HFF-Myc (cell line): ENCODE data around the gene ALDOC.

Experiments used
- DNase-seq: peaks from one replicate; pipeline ENCODE4 v3.0.0-alpha.2; 2011; ENCODE audit warnings: low read depth; ENCODE audit errors: extremely low read depth
- H3K4me3 ChIP-seq: replicated peaks from 2 replicates; pipeline ENCODE4 v1.5.1; 2011; ENCODE audit warnings: low read depth, mild to moderate bottlenecking, control low read depth, low read length
- TF ChIP-seq, protein P1 (sequence below): IDR thresholded peaks from 2 replicates; pipeline ENCODE4 v1.5.1; 2012; ENCODE audit warnings: mild to moderate bottlenecking, low read depth, low read length, control low read depth; ENCODE audit errors: missing control alignments

Gene ALDOC

DNA sequence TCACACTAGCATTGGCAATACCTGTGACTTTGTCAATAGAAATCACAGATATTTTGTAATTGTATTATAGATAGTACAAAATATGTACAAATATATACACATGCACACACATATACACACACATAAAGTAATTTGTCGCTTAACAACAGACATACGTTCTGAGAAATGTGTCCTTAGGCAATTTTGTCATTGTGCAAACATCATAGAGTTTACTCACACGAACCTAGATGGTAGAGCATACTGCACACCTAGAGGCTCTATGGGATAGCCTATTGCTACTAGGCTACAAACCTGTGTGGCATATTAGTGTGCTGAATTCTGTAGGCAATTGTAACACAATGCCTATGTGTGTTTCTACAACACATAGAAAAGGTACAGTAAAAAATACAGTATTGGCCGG, 35.3 kb downstream of the ALDOC start:
- no peak for DNase-seq
- TF ChIP-seq, protein P1, sequence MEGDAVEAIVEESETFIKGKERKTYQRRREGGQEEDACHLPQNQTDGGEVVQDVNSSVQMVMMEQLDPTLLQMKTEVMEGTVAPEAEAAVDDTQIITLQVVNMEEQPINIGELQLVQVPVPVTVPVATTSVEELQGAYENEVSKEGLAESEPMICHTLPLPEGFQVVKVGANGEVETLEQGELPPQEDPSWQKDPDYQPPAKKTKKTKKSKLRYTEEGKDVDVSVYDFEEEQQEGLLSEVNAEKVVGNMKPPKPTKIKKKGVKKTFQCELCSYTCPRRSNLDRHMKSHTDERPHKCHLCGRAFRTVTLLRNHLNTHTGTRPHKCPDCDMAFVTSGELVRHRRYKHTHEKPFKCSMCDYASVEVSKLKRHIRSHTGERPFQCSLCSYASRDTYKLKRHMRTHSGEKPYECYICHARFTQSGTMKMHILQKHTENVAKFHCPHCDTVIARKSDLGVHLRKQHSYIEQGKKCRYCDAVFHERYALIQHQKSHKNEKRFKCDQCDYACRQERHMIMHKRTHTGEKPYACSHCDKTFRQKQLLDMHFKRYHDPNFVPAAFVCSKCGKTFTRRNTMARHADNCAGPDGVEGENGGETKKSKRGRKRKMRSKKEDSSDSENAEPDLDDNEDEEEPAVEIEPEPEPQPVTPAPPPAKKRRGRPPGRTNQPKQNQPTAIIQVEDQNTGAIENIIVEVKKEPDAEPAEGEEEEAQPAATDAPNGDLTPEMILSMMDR, result no peak
- no peak overlapping the region for H3K4me3 ChIP-seq

DNA sequence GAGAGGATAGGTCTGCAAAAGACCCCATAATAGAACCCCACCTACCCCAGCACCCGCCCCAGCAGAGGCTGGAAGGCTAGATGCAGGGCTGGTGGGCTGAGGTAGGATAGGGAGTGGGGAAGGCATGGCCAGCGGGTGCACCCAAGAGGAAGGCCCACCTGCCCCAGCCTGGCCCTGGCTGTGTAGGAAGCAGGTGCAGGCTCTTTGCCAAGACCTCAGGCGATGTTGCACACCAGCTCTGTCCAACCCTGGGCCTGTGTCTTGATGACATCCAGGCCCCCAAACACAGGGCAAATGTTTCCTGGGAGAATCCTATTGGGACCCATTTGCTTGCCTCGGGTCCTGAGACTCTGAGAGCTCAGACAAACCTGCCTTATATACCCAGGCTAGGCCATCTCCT, 36.5 kb downstream of the ALDOC start:
- no peak overlapping the region for H3K4me3 ChIP-seq
- no peak for DNase-seq
- TF ChIP-seq, protein P1, result no peak

DNA sequence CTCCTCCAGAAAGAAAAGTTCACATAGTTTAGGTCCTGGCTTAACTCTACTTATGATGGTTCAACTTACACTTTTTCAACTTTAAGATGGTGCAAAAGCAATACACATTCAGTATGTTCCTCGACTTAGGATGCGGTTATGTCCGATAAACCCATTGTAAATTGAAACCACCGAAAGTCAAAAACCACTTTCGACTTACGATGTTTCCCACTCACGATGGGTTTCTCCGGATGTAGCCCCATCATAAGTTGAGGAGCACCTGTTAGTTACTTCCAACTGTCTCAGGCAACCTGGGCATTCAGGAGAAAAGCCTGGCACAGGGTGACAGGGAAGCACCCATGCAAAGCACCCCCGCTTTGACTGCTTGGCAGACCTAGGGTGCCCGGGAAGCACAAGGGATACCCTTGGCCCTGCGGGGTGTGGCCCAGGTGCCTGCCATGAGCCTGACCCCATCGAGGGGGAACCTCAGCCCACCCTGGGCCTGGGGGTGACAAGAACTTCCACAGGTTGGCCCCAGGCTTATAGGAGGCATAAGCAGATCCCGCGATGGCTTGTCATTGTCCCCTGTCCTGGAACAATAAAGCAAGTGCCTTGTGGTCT, 38.3 kb downstream of the ALDOC start:
- TF ChIP-seq, protein P1, result no peak
- DNase-seq, result no peak
- H3K4me3 ChIP-seq, result no peak overlapping the region

DNA sequence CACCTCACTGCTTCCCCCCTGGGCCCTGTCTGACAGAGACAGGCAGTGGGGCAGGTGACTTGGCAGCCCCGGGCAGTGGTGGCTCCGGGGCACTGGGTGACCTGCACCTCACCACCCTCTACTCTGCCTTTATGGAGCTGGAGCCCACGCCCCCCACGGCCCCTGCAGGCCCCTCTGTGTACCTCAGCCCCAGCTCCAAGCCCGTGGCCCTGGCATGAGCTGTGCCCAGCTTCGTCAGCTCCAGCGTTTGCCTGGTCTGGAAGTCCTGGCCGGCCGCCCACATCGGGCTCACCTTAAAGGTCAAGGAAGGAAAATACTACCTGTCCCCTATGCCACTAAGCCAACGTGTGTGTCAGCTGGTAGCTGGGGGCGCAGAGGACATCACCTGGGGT, 39.5 kb downstream of the ALDOC start:
- no peak overlapping the region for H3K4me3 ChIP-seq
- no peak for DNase-seq
- TF ChIP-seq, protein P1, result no peak

DNA sequence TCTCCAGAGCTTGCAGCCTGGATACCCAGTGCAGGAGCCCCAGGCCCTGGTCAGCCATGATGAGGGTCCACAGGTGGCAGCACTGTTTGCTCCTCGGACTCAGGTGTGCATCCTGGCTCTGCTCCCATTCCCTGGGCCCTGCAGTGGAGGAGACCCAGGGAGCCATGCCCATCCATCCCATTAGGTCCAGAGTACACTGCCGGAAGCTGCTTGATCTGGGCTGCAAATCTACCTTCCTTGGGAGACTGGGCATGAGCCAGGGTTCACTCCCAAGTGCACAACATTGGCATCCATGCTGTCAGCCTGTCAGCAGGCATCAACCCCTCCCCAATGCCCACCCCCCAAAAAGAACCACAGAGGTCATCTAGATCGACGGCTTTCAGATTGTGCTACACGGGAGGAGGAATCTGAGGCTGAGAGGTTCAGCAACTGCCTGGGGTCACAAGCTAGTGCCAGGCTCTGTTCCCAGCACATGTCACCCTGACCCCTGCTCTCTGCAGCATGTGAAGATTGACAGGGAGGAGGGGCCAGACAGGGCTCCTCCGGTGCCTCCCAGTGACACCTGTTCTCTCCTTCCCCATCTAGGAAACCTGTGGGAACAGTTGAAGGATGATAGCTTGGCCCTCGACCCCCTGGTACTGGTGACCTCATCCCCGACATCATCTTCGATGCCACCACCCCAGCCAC, 40.0 kb downstream of the ALDOC start:
- DNase-seq, result no peak
- no peak overlapping the region for H3K4me3 ChIP-seq
- TF ChIP-seq, protein P1, result no peak

DNA sequence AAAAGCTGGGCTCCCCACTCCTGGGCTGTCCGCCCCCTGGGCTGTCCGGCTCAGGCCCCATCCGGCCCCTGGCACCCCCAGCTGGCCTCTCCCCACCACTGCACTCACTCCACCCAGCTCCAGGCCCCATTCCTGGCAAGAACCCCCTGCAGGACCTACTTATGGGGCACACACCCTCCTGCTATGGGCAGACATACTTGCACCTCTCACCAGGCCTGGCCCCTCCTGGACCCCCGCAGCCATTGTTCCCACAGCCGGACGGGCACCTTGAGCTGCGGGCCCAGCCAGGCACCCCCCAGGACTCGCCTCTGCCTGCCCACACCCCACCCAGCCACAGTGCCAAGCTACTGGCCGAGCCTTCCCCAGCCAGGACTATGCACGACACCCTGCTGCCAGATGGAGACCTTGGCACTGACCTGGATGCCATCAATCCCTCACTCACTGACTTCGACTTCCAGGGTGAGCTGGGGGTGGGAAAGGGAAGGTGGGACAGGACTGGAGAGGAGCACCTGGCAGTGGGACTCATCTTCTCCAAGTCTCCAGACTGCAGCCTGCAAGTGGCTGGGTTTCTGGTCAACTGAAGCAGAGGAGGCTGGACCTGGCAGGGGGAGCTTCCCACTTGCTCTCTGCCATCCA, 41.8 kb downstream of the ALDOC start:
- H3K4me3 ChIP-seq, result no peak overlapping the region
- TF ChIP-seq, protein P1, result no peak
- no peak for DNase-seq
